HepG2 (cell line): ENCODE results near the gene CHD2. TPM values are rescaled to one million over a fixed set of nuclear protein-coding genes. Genes with fewer than 3 reads are reported as not detected.
A peak's percentile ranks its signal among the peaks of the same experiment; 100 is the strongest.

ENCODE experiments used
- AGO2 ChIP-seq: fragments of 200-400 bp; formaldehyde crosslinking; optimal IDR thresholded peaks from 2 replicates; pipeline ENCODE3; 2017; ENCODE audit warnings: mild to moderate bottlenecking, low read depth, low read length, moderate library complexity
- BRCA1 ChIP-seq: sonication (generic); formaldehyde crosslinking; IDR thresholded peaks from 2 replicates; pipeline ENCODE4 v1.4.0; 2020; ENCODE audit warnings: missing genetic modification reagents
- CC2D1A ChIP-seq: sonication (generic); formaldehyde crosslinking; IDR thresholded peaks from 2 replicates; pipeline ENCODE4 v1.8.1; 2023; ENCODE audit warnings: mild to moderate bottlenecking, missing genetic modification reagents
- DNMT3B ChIP-seq: conservative IDR thresholded peaks from 2 replicates; pipeline ENCODE4 v1.6.1; 2016; ENCODE audit warnings: missing biosample characterization, control low read depth
- DR1 ChIP-seq: sonication (generic); formaldehyde crosslinking; IDR thresholded peaks from 2 replicates; pipeline ENCODE4 v1.8.0; 2021; ENCODE audit warnings: mild to moderate bottlenecking, missing genetic modification reagents, inconsistent platforms
- EEA1 ChIP-seq: sonication (generic); formaldehyde crosslinking; IDR thresholded peaks from 2 replicates; pipeline ENCODE4 v1.5.1; 2020; ENCODE audit warnings: mild to moderate bottlenecking, missing genetic modification reagents, borderline replicate concordance
- ELF3 ChIP-seq: IDR thresholded peaks from 2 replicates; pipeline ENCODE4 v1.6.1; 2016; ENCODE audit warnings: missing genetic modification reagents, missing compliant biosample characterization
- NFE2L1 ChIP-seq: sonication (generic); formaldehyde crosslinking; IDR thresholded peaks from 2 replicates; pipeline ENCODE4 v1.4.0; 2020; ENCODE audit warnings: missing genetic modification reagents, mild to moderate bottlenecking, borderline replicate concordance
- ONECUT2 ChIP-seq: sonication (generic); formaldehyde crosslinking; IDR thresholded peaks from 2 replicates; pipeline ENCODE4 v1.4.0; 2020; ENCODE audit warnings: missing genetic modification reagents
- REL ChIP-seq: sonication (generic); formaldehyde crosslinking; conservative IDR thresholded peaks from 2 replicates; pipeline ENCODE4 v1.8.0; 2022; ENCODE audit warnings: mild to moderate bottlenecking, missing genetic modification reagents, moderate library complexity
- SALL1 ChIP-seq: sonication (generic); formaldehyde crosslinking; IDR thresholded peaks from 2 replicates; pipeline ENCODE4 v1.8.0; 2022; ENCODE audit warnings: mild to moderate bottlenecking, missing genetic modification reagents
- SIN3A ChIP-seq: IDR thresholded peaks from 2 replicates; pipeline ENCODE4 v1.6.1; 2011; ENCODE audit warnings: low read depth, mild to moderate bottlenecking, control low read depth, low read length, borderline replicate concordance
- SIX1 ChIP-seq: sonication (generic); formaldehyde crosslinking; IDR thresholded peaks from 2 replicates; pipeline ENCODE4 v1.4.0; 2020; ENCODE audit warnings: missing genetic modification reagents, borderline replicate concordance
- TAF15 ChIP-seq: fragments of 200-400 bp; formaldehyde crosslinking; IDR thresholded peaks from one replicate; pipeline ENCODE4 v1.6.1; 2018; ENCODE audit warnings: mild to moderate bottlenecking, low read depth, low read length; ENCODE audit not compliant: poor library complexity, severe bottlenecking
- WIZ ChIP-seq: sonication (generic); formaldehyde crosslinking; IDR thresholded peaks from 2 replicates; pipeline ENCODE4 v1.5.1; 2020; ENCODE audit warnings: mild to moderate bottlenecking, missing genetic modification reagents
- ZKSCAN5 ChIP-seq: sonication (generic); formaldehyde crosslinking; IDR thresholded peaks from 2 replicates; pipeline ENCODE4 v1.5.1; 2020; ENCODE audit warnings: mild to moderate bottlenecking, missing genetic modification reagents
- ZNF253 ChIP-seq: sonication (generic); formaldehyde crosslinking; IDR thresholded peaks from 2 replicates; pipeline ENCODE4 v1.8.0; 2022; ENCODE audit warnings: mild to moderate bottlenecking, missing genetic modification reagents, borderline replicate concordance
- ZNF562 ChIP-seq: sonication (generic); formaldehyde crosslinking; IDR thresholded peaks from 2 replicates; pipeline ENCODE4 v1.8.0; 2022; ENCODE audit warnings: missing genetic modification reagents, borderline replicate concordance
- ZNF577 ChIP-seq: sonication (generic); formaldehyde crosslinking; IDR thresholded peaks from 2 replicates; pipeline ENCODE4 v1.4.0; 2020; ENCODE audit warnings: mild to moderate bottlenecking, low read depth, missing genetic modification reagents, borderline replicate concordance
- ZSCAN12 ChIP-seq: sonication (generic); formaldehyde crosslinking; IDR thresholded peaks from 2 replicates; pipeline ENCODE4 v1.9.0; 2021; ENCODE audit warnings: mild to moderate bottlenecking, missing genetic modification reagents
- polyA plus RNA-seq, 8 experiments: library from polyadenylated mRNA; depleted of rRNA in 3 of 8; stranded (reverse) in 7 of 8; unstranded in 1 of 8; fragments of >200 nt; fragmentation: Illumina TruSeq in 4 of 8; extraction: Trizol in 4 of 8; gene quantifications; 2 replicates each; pipeline versions ENCODE4 v1.2.1 to v1.2.3, GENCODE V29; 2011 to 2016; ENCODE audit warnings: low read depth in 4 of 8, missing spikeins in 1 of 8, mixed read lengths in 1 of 8; ENCODE audit not compliant: insufficient read depth in 1 of 8
- total RNA-seq, 5 experiments: library from RNA; depleted of rRNA; stranded (reverse); fragments of >200 nt; fragmentation: Illumina TruSeq; extraction: Trizol; gene quantifications; 2 replicates each; pipeline ENCODE4 v1.2.3, GENCODE V29; 2016; ENCODE audit warnings: low read depth in 1 of 5
- TF ChIP-seq, protein P1 (sequence below): sonication (generic); formaldehyde crosslinking; IDR thresholded peaks from 2 replicates; pipeline ENCODE4 v1.8.0; 2022; ENCODE audit warnings: mild to moderate bottlenecking, missing genetic modification reagents, borderline replicate concordance
- TF ChIP-seq, protein P2 (sequence below): IDR thresholded peaks from 2 replicates; pipeline ENCODE4 v1.6.1; 2016; ENCODE audit warnings: low read depth, missing genetic modification reagents, missing compliant biosample characterization
- TF ChIP-seq, protein P3 (sequence below): sonication (generic); formaldehyde crosslinking; IDR thresholded peaks from 2 replicates; pipeline ENCODE4 v1.4.0; 2020; ENCODE audit warnings: missing genetic modification reagents

CHD2 gene
- total and polyA plus RNA-seq, 2 of the 13 experiments (the other 11 are each of a cell fraction or from before 2014, with no cell fraction given), result 54.0 to 54.1 TPM

DNA sequence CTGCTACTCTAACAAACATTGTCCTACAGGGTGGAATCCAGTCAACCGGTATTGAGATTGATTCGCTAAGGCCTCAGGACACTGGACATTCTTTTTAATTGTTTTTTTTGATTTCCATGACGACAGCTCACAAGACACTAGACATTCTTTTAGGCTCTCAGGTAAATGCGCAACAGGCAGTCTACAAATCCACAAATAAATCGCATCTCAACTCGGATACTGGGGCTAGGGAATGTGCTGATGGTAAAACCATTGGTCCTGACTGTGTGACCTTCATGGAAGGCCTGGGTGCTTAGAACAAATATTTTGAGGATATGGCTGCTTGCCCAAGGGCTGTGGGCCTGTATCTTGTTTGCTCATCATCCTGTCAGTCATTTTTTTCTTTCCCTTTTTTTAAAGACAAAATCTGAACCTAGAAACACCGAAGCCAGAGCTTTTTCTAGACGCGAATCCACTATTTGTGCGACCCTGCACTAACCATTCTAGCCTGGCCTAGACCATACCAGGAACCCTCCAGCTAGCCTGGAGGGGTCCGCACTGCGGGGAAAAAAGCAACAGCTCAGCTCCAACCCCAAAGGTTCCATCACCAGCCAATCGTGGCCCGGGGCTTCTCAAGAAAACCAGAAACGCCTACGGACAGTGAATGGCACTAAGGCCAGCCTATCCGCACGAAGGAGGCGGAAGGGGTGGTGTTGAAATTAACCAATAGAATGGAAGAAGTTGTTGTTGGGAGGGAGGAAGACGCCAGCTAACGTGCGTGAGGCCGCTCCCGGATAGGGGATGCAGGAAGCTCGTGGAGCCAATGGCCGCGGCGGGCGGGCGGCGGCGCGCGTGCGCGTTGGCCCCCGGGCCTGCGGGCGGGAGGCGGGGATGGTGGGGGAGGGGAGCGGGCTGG, 18.1 kb upstream of the CHD2 start (continued):
- TF ChIP-seq, protein P1, sequence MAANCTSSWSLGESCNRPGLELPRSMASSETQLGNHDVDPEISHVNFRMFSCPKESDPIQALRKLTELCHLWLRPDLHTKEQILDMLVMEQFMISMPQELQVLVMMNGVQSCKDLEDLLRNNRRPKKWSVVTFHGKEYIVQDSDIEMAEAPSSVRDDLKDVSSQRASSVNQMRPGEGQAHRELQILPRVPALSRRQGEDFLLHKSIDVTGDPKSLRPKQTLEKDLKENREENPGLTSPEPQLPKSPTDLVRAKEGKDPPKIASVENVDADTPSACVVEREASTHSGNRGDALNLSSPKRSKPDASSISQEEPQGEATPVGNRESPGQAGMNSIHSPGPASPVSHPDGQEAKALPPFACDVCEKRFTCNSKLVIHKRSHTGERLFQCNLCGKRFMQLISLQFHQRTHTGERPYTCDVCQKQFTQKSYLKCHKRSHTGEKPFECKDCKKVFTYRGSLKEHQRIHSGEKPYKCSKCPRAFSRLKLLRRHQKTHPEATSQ (CRISPR knock-in tag), result no peak
- TF ChIP-seq, protein P2, sequence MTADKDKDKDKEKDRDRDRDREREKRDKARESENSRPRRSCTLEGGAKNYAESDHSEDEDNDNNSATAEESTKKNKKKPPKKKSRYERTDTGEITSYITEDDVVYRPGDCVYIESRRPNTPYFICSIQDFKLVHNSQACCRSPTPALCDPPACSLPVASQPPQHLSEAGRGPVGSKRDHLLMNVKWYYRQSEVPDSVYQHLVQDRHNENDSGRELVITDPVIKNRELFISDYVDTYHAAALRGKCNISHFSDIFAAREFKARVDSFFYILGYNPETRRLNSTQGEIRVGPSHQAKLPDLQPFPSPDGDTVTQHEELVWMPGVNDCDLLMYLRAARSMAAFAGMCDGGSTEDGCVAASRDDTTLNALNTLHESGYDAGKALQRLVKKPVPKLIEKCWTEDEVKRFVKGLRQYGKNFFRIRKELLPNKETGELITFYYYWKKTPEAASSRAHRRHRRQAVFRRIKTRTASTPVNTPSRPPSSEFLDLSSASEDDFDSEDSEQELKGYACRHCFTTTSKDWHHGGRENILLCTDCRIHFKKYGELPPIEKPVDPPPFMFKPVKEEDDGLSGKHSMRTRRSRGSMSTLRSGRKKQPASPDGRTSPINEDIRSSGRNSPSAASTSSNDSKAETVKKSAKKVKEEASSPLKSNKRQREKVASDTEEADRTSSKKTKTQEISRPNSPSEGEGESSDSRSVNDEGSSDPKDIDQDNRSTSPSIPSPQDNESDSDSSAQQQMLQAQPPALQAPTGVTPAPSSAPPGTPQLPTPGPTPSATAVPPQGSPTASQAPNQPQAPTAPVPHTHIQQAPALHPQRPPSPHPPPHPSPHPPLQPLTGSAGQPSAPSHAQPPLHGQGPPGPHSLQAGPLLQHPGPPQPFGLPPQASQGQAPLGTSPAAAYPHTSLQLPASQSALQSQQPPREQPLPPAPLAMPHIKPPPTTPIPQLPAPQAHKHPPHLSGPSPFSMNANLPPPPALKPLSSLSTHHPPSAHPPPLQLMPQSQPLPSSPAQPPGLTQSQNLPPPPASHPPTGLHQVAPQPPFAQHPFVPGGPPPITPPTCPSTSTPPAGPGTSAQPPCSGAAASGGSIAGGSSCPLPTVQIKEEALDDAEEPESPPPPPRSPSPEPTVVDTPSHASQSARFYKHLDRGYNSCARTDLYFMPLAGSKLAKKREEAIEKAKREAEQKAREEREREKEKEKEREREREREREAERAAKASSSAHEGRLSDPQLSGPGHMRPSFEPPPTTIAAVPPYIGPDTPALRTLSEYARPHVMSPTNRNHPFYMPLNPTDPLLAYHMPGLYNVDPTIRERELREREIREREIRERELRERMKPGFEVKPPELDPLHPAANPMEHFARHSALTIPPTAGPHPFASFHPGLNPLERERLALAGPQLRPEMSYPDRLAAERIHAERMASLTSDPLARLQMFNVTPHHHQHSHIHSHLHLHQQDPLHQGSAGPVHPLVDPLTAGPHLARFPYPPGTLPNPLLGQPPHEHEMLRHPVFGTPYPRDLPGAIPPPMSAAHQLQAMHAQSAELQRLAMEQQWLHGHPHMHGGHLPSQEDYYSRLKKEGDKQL (CRISPR knock-in tag), result no peak; the same call in 1 of the 2 replicates
- TF ChIP-seq ZNF577 (no peak), WIZ (CRISPR knock-in tag) (no peak; the same call in 1 of the 2 replicates), EEA1 (CRISPR knock-in tag) (no peak), ONECUT2 (no peak), AGO2 (peak; percentile 45), NFE2L1 (CRISPR knock-in tag) (no peak), SALL1 (CRISPR knock-in tag) (peak; percentile 47; the same call in 1 of the 2 replicates), DNMT3B (no peak), SIN3A (peak; percentile 82; the same call in 1 of the 2 replicates), BRCA1 (CRISPR knock-in tag) (no peak; the same call in 1 of the 2 replicates), ELF3 (CRISPR knock-in tag) (peak; percentile 38), TAF15 (no peak), ZSCAN12 (CRISPR knock-in tag) (0 out of 2 replicates have a peak, but pooled peaks have one; percentile 38), REL (CRISPR knock-in tag) (no peak), DR1 (CRISPR knock-in tag) (peak; percentile 72; the same call in 1 of the 2 replicates), ZKSCAN5 (CRISPR knock-in tag) (no peak), ZNF253 (CRISPR knock-in tag) (no peak), SIX1 (CRISPR knock-in tag) (no peak), ZNF562 (no peak), CC2D1A (CRISPR knock-in tag) (no peak)
- TF ChIP-seq, protein P3, sequence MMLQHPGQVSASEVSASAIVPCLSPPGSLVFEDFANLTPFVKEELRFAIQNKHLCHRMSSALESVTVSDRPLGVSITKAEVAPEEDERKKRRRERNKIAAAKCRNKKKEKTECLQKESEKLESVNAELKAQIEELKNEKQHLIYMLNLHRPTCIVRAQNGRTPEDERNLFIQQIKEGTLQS (CRISPR knock-in tag), result no peak; the same call in 1 of the 2 replicates
